H9 (cell line): ENCODE measurements around the gene TBC1D22A. TPM values are rescaled to one million over a fixed set of nuclear protein-coding genes. Genes with fewer than 3 reads are reported as not detected.
A peak's percentile ranks its signal among the peaks of the same experiment; 100 is the strongest.

Experiments
- DNase-seq: peaks from one replicate; pipeline ENCODE4 v3.0.0-alpha.2; 2017
- H2AFZ ChIP-seq: one replicate; pipeline ENCODE4 v1.6.1; 2013; ENCODE audit warnings: mild to moderate bottlenecking, low read length, control low read depth, moderate library complexity
- H2AK5ac ChIP-seq: 2 replicates; pipeline ENCODE4 v1.6.1; 2013; ENCODE audit warnings: low read length, control low read depth, mixed read lengths; ENCODE audit not compliant: insufficient read length
- H2BK120ac ChIP-seq: one replicate; pipeline ENCODE4 v1.6.1; 2013; ENCODE audit warnings: low read depth, mild to moderate bottlenecking, low read length, control low read depth, inconsistent platforms; ENCODE audit not compliant: poor library complexity, severe bottlenecking
- H2BK12ac ChIP-seq: 2 replicates; pipeline ENCODE4 v1.6.1; 2013; ENCODE audit warnings: low read length, control low read depth, mixed read lengths, low read depth; ENCODE audit not compliant: insufficient read length
- H2BK15ac ChIP-seq: 2 replicates; pipeline ENCODE4 v1.6.1; 2013; ENCODE audit warnings: low read depth, low read length, control low read depth
- H2BK20ac ChIP-seq: one replicate; pipeline ENCODE4 v1.6.1; 2013; ENCODE audit warnings: low read depth, mild to moderate bottlenecking, low read length, control low read depth, inconsistent platforms; ENCODE audit not compliant: poor library complexity, severe bottlenecking
- H2BK5ac ChIP-seq: 2 replicates; pipeline ENCODE4 v1.6.1; 2013; ENCODE audit warnings: low read length, control low read depth, mixed read lengths; ENCODE audit not compliant: insufficient read length
- H3K14ac ChIP-seq: 2 replicates; pipeline ENCODE4 v1.6.1; 2013; ENCODE audit warnings: low read length, control low read depth; ENCODE audit not compliant: insufficient read depth
- H3K18ac ChIP-seq: 2 replicates; pipeline ENCODE4 v1.6.1; 2013; ENCODE audit warnings: low read depth, mild to moderate bottlenecking, mixed read lengths, low read length, control low read depth; ENCODE audit not compliant: insufficient read length
- H3K23ac ChIP-seq: 2 replicates; pipeline ENCODE4 v1.6.1; 2013; ENCODE audit warnings: low read length, control low read depth, mixed read lengths, low read depth; ENCODE audit not compliant: insufficient read length
- H3K23me2 ChIP-seq: 2 replicates; pipeline ENCODE4 v1.6.1; 2013; ENCODE audit warnings: low read depth, mild to moderate bottlenecking, mixed read lengths, low read length, control low read depth; ENCODE audit not compliant: insufficient read length, poor library complexity, severe bottlenecking
- H3K27ac ChIP-seq: 2 replicates; pipeline ENCODE4 v1.5.1; 2013; ENCODE audit warnings: low read length, control low read depth, mixed read lengths, low read depth; ENCODE audit not compliant: insufficient read length
- H3K27me3 ChIP-seq: 2 replicates; pipeline ENCODE4 v1.6.1; 2013; ENCODE audit warnings: low read length, control low read depth, inconsistent platforms; ENCODE audit not compliant: insufficient read depth
- H3K4ac ChIP-seq: 2 replicates; pipeline ENCODE4 v1.6.1; 2013; ENCODE audit warnings: low read depth, mild to moderate bottlenecking, control low read depth, inconsistent platforms, low read length, moderate library complexity
- H3K4me1 ChIP-seq: 2 replicates; pipeline ENCODE4 v1.6.1; 2013; ENCODE audit warnings: low read length, control low read depth, inconsistent platforms; ENCODE audit not compliant: insufficient read depth
- H3K4me2 ChIP-seq: 2 replicates; pipeline ENCODE4 v1.6.1; 2013; ENCODE audit warnings: low read length, control low read depth, mixed read lengths; ENCODE audit not compliant: insufficient read length, insufficient read depth
- H3K56ac ChIP-seq: 2 replicates; pipeline ENCODE4 v1.6.1; 2013; ENCODE audit warnings: low read depth, mild to moderate bottlenecking, mixed read lengths, low read length, control low read depth; ENCODE audit not compliant: insufficient read length
- H3K79me1 ChIP-seq: 2 replicates; pipeline ENCODE4 v1.6.1; 2013; ENCODE audit warnings: low read depth, mild to moderate bottlenecking, moderate library complexity, low read length, control low read depth, inconsistent platforms; ENCODE audit not compliant: insufficient read depth, poor library complexity, severe bottlenecking
- H3K79me2 ChIP-seq: 2 replicates; pipeline ENCODE4 v1.6.1; 2013; ENCODE audit warnings: low read length, control low read depth, inconsistent platforms; ENCODE audit not compliant: insufficient read depth
- H3K9ac ChIP-seq: 2 replicates; pipeline ENCODE4 v1.6.1; 2013; ENCODE audit warnings: low read length, control low read depth, mixed read lengths; ENCODE audit not compliant: insufficient read length; ENCODE audit errors: extremely low read depth
- H3K9me3 ChIP-seq: one replicate; pipeline ENCODE4 v1.6.1; 2013; ENCODE audit warnings: low read depth, low read length, inconsistent platforms; ENCODE audit not compliant: control insufficient read depth
- H3T11ph ChIP-seq: one replicate; pipeline ENCODE4 v1.6.1; 2013; ENCODE audit warnings: mild to moderate bottlenecking, low read length, control low read depth, inconsistent platforms
- H4K20me1 ChIP-seq: one replicate; pipeline ENCODE4 v1.6.1; 2013; ENCODE audit not compliant: control insufficient read depth, insufficient read length, insufficient read depth
- H4K5ac ChIP-seq: 2 replicates; pipeline ENCODE4 v1.6.1; 2013; ENCODE audit warnings: low read depth, mild to moderate bottlenecking, mixed read lengths, low read length, control low read depth; ENCODE audit not compliant: insufficient read length
- H4K8ac ChIP-seq: replicated peaks from 2 replicates; pipeline ENCODE4 v1.6.1; 2013; ENCODE audit warnings: low read length, control low read depth, mixed read lengths, low read depth; ENCODE audit not compliant: insufficient read length
- H4K91ac ChIP-seq: 2 replicates; pipeline ENCODE4 v1.6.1; 2013; ENCODE audit warnings: low read depth, mild to moderate bottlenecking, moderate library complexity, mixed read lengths, low read length, control low read depth; ENCODE audit not compliant: insufficient read length
- H3K27ac Mint-ChIP-seq, 3 experiments: 2 replicates in 2 of 3; 3 replicates in 1 of 3; pipeline ENCODE4 v1.8.0; 2020 to 2021; ENCODE audit warnings: mixed read lengths in 3 of 3, mild to moderate bottlenecking in 1 of 3, moderate library complexity in 1 of 3
- H3K27me3 Mint-ChIP-seq: 2 replicates; pipeline ENCODE4 v1.8.0; 2021; ENCODE audit warnings: low read depth, mild to moderate bottlenecking, moderate library complexity, mixed read lengths
- H3K36me3 Mint-ChIP-seq, 3 experiments: 2 replicates in 2 of 3; 3 replicates in 1 of 3; pipeline ENCODE4 v1.8.0; 2020 to 2021; ENCODE audit warnings: low read depth in 3 of 3, mixed read lengths in 3 of 3; ENCODE audit not compliant: insufficient read depth in 1 of 3
- H3K4me1 Mint-ChIP-seq, 2 experiments: 2 replicates each; pipeline ENCODE4 v1.8.0; 2020; ENCODE audit warnings: mixed read lengths in 2 of 2
- H3K4me3 Mint-ChIP-seq, 2 experiments: 2 replicates in 1 of 2; 3 replicates in 1 of 2; pipeline ENCODE4 v1.8.0; 2020 to 2021; ENCODE audit warnings: mild to moderate bottlenecking in 2 of 2, mixed read lengths in 2 of 2, moderate library complexity in 1 of 2
- H3K9me3 Mint-ChIP-seq, 2 experiments: 2 replicates in 1 of 2; 3 replicates in 1 of 2; pipeline ENCODE4 v1.8.0; 2020; ENCODE audit warnings: mild to moderate bottlenecking in 2 of 2, mixed read lengths in 2 of 2, moderate library complexity in 1 of 2
- CTCF ChIP-seq: fragments of 200-600 bp; sonication (generic); conservative IDR thresholded peaks from 3 replicates; pipeline ENCODE4 v1.8.0; 2021; ENCODE audit warnings: antibody characterized with exemption, mild to moderate bottlenecking
- WGBS: extraction: QIAGEN DNeasy Blood & Tissue Kit; methylation state at CpG from one replicate; pipeline ENCODE4 v1.1.7; 2013; ENCODE audit warnings: missing lambda C conversion rate, low lambda C conversion rate, mixed read lengths; ENCODE audit not compliant: insufficient read length; ENCODE audit errors: extremely low coverage; 5-methylcytosine and 5-hydroxymethylcytosine counted together
- total RNA-seq: library from RNA; stranded (reverse); gene quantifications from 2 replicates; pipeline ENCODE4 v1.2.1, GENCODE V29; 2021

Gene TBC1D22A
- total RNA-seq, 1 experiment from 2014 or later = 20.8 TPM

- H3K18ac ChIP-seq = no peak overlapping the region
- H3K4me1 Mint-ChIP-seq = peaks cover under 1 to 10% of the 10 kb centered on the region in 2 experiments
- no peaks in the 10 kb centered on the region for H3K4me1 ChIP-seq
- no peak overlapping the region for H3K14ac ChIP-seq
- H4K91ac ChIP-seq = no peak overlapping the region
- H2BK15ac ChIP-seq = no peak overlapping the region
- H3K9ac ChIP-seq = no peak overlapping the region
- H4K8ac ChIP-seq = no peak overlapping the region
- no peak overlapping the region for H2AK5ac ChIP-seq
- H3K27me3 ChIP-seq = no peaks in the 10 kb centered on the region
- no peaks in the 10 kb centered on the region for H3K79me2 ChIP-seq
- no peak overlapping the region for H2BK120ac ChIP-seq
- H3K4me3 Mint-ChIP-seq = no peak overlapping the region
- WGBS = no CpG with 5 or more reads among the region's 18 CpGs
- no peak overlapping the region for H3K27ac ChIP-seq
- H3K9me3 ChIP-seq = no peaks in the 10 kb centered on the region
- H2BK5ac ChIP-seq = no peak overlapping the region
- no peak overlapping the region for H2BK20ac ChIP-seq
- H3T11ph ChIP-seq = no peak overlapping the region
- H2AFZ ChIP-seq = no peak overlapping the region
- H4K20me1 ChIP-seq = no peaks in the 10 kb centered on the region
- DNase-seq = no peak
- no peaks in the 10 kb centered on the region for H3K9me3 Mint-ChIP-seq
- no peak overlapping the region for H3K56ac ChIP-seq
- no peaks in the 10 kb centered on the region for H3K23me2 ChIP-seq
- peak overlapping the region in 1 of 3 experiments; percentile 89; a peak in 3 of 7 replicates for H3K27ac Mint-ChIP-seq
- H4K5ac ChIP-seq = no peak overlapping the region
- no peak for TF ChIP-seq CTCF
- H2BK12ac ChIP-seq = no peak overlapping the region
- no peaks in the 10 kb centered on the region for H3K79me1 ChIP-seq
- no peak overlapping the region for H3K4me2 ChIP-seq
- peaks cover 0 to 12% (median 8%) of the 10 kb centered on the region in 3 experiments; a peak in 5 of 7 replicates for H3K36me3 Mint-ChIP-seq
- H3K23ac ChIP-seq = no peak overlapping the region
- H3K4ac ChIP-seq = no peak overlapping the region
- no peaks in the 10 kb centered on the region; the same call in 1 of the 2 replicates for H3K27me3 Mint-ChIP-seq
These were observed 294.5 kb downstream of the TBC1D22A start for GRCh38 chr22:47056776-47057470.
